K562 (cell line): ENCODE data around the gene PTPN11. TPM values are rescaled to one million over a fixed set of nuclear protein-coding genes. Genes with fewer than 3 reads are reported as not detected.
A peak's percentile ranks its signal among the peaks of the same experiment; 100 is the strongest.

Experiments
- KDM1A ChIP-seq, 2 experiments: fragments of 450-650 bp; IDR thresholded peaks; 2 replicates each; pipeline ENCODE4 v1.6.1; 2016; ENCODE audit warnings: mild to moderate bottlenecking in 2 of 2
- PHF20 ChIP-seq: fragments of 450-650 bp; IDR thresholded peaks from 2 replicates; pipeline ENCODE4 v1.6.1; 2018; ENCODE audit not compliant: partially characterized antibody
- SMAD2 ChIP-seq: fragments of 150-350 bp; IDR thresholded peaks from 2 replicates; pipeline ENCODE4 v1.6.1; 2014; ENCODE audit warnings: low read depth, mild to moderate bottlenecking, low read length
- THAP12 ChIP-seq: fragments of 250-450 bp; sonication (Bioruptor Pico); IDR thresholded peaks from 2 replicates; pipeline ENCODE4 v1.9.0; 2021; ENCODE audit warnings: mild to moderate bottlenecking, inconsistent platforms
- ZBTB49 ChIP-seq: sonication (generic); formaldehyde crosslinking; IDR thresholded peaks from 2 replicates; pipeline ENCODE4 v1.8.0; 2022; ENCODE audit warnings: missing genetic modification reagents, mild to moderate bottlenecking, borderline replicate concordance
- ZBTB8A ChIP-seq: fragments of 450-650 bp; IDR thresholded peaks from 2 replicates; pipeline ENCODE4 v1.6.1; 2018; ENCODE audit warnings: mild to moderate bottlenecking, moderate library complexity; ENCODE audit not compliant: partially characterized antibody
- ZFP30 ChIP-seq: fragments of 250-450 bp; sonication (Bioruptor Pico); IDR thresholded peaks from 2 replicates; pipeline ENCODE4 v1.8.0; 2022; ENCODE audit warnings: moderate library complexity, mild to moderate bottlenecking, inconsistent platforms, borderline replicate concordance
- ZMIZ1 ChIP-seq, 2 experiments: fragments of 150-350 bp in 1 of 2; IDR thresholded peaks; 2 replicates each; pipeline ENCODE4 v1.6.1; 2012 to 2016; ENCODE audit warnings: low read depth in 2 of 2, low read length in 2 of 2, mild to moderate bottlenecking in 1 of 2, moderate library complexity in 1 of 2
- ZNF449 ChIP-seq: fragments of 250-450 bp; sonication (Bioruptor Pico); IDR thresholded peaks from 2 replicates; pipeline ENCODE4 v1.8.0; 2022; ENCODE audit warnings: moderate library complexity, mild to moderate bottlenecking, inconsistent platforms
- ZNF639 ChIP-seq, 2 experiments: fragments of 200-800 bp in 1 of 2; sonication (Bioruptor generic) in 1 of 2; sonication (generic) in 1 of 2; formaldehyde crosslinking in 1 of 2; IDR thresholded peaks in 1 of 2; conservative IDR thresholded peaks in 1 of 2; 2 replicates each; pipeline versions ENCODE4 v1.5.0 to v1.6.1; 2016 to 2020; ENCODE audit warnings: missing compliant biosample characterization in 1 of 2, missing genetic modification characterization in 1 of 2, missing genetic modification reagents in 1 of 2
- ZNF696 ChIP-seq: fragments of 250-450 bp; sonication (Bioruptor Pico); conservative IDR thresholded peaks from 2 replicates; pipeline ENCODE4 v1.4.0; 2020; ENCODE audit warnings: mild to moderate bottlenecking, moderate library complexity
- polyA plus RNA-seq, 8 experiments: library from polyadenylated mRNA; depleted of rRNA in 4 of 8; stranded (reverse) in 5 of 8; unstranded in 3 of 8; fragments of >200 nt; fragmentation: Nextera tagmentation in 2 of 8; fragmentation: Illumina TruSeq in 1 of 8; extraction: Ambion mirVana in 2 of 8; extraction: Trizol in 1 of 8; gene quantifications; 2 replicates each; pipeline versions ENCODE4 v1.2.1 to v1.2.3, GENCODE V29; 2011 to 2014; ENCODE audit warnings: inconsistent platforms in 1 of 8, missing spikeins in 1 of 8
- total RNA-seq, 7 experiments: library from RNA; depleted of rRNA in 6 of 7; stranded (reverse); fragments of >200 nt in 6 of 7; fragmentation: Illumina TruSeq in 2 of 7; extraction: Trizol in 2 of 7; gene quantifications; 2 replicates each; pipeline versions ENCODE4 v1.2.1 to v1.2.3, GENCODE V29; 2011 to 2021; ENCODE audit warnings: low replicate concordance in 1 of 7

Gene PTPN11
- total and polyA plus RNA-seq, 9 of the 15 experiments (the other 6 are each of a cell fraction or from before 2014, with no cell fraction given): 22.5 to 126 (median 79.7) TPM

- no peak for TF ChIP-seq SMAD2
- TF ChIP-seq ZNF449: no peak
- no peak for TF ChIP-seq ZFP30
- TF ChIP-seq PHF20: peak; percentile 86
- TF ChIP-seq ZMIZ1 (IDR thresholded peaks at IDR 0.05; ENCODE audit: low read depth in 2 of 2, low read length in 2 of 2): no peak; a peak in 1 of 4 replicates
- TF ChIP-seq KDM1A (IDR thresholded peaks at IDR 0.05): no peak
- no peak for TF ChIP-seq ZBTB49
- TF ChIP-seq THAP12 (CRISPR knock-in tag): no peak
- TF ChIP-seq ZBTB8A: no peak
- TF ChIP-seq ZNF696 (CRISPR knock-in tag): no peak
- peak in 1 of 2 experiments; percentile 75; a peak in 2 of 4 replicates for TF ChIP-seq ZNF639 (CRISPR knock-in tag; conservative IDR thresholded peaks at IDR 0.05 in 1 of 2, IDR thresholded peaks at IDR 0.05 in 1 of 2)
These were observed 36.6 kb upstream of the PTPN11 start, which contains the start of gene HECTD4 (continued) for GRCh38 chr12:112381883-112382796.
